AG10803 (cell line): ENCODE results near the gene DNAAF9.

ENCODE experiments used
- DNase-seq: peaks from one replicate; pipeline ENCODE4 v3.0.0; 2010; ENCODE audit warnings: low read depth
- H3K4me3 ChIP-seq: 2 replicates; pipeline ENCODE4 v1.5.1; 2011; ENCODE audit warnings: mild to moderate bottlenecking, low read length, control low read depth
- CTCF ChIP-seq: conservative IDR thresholded peaks from 2 replicates; pipeline ENCODE4 v1.5.1; 2011; ENCODE audit warnings: mild to moderate bottlenecking, low read length, control low read depth, inconsistent platforms

Gene DNAAF9

GRCh38 chr20:3446779-3447178, 39.3 kb upstream of the DNAAF9 start:
- DNase-seq, result no peak
- TF ChIP-seq CTCF, result no peak
- H3K4me3 ChIP-seq, result no peak overlapping the region

- TF ChIP-seq CTCF, result no peak
- DNase-seq, result no peak
- H3K4me3 ChIP-seq, result no peak overlapping the region
Measured at GRCh38 chr20:3436864-3437574, 29.6 kb upstream of the DNAAF9 start.

GRCh38 chr20:3434232-3434631, 26.8 kb upstream of the DNAAF9 start:
- TF ChIP-seq CTCF, result no peak
- H3K4me3 ChIP-seq, result no peak overlapping the region
- DNase-seq, result no peak

GRCh38 chr20:3433744-3434143, 26.3 kb upstream of the DNAAF9 start:
- H3K4me3 ChIP-seq, result no peak overlapping the region
- no peak for TF ChIP-seq CTCF
- no peak for DNase-seq

GRCh38 chr20:3432844-3433243, 25.4 kb upstream of the DNAAF9 start:
- DNase-seq, result no peak
- no peak overlapping the region for H3K4me3 ChIP-seq
- TF ChIP-seq CTCF, result no peak

GRCh38 chr20:3431109-3431508, 23.6 kb upstream of the DNAAF9 start:
- H3K4me3 ChIP-seq, result no peak overlapping the region
- peak; percentile 24 for DNase-seq

More at GRCh38 chr20:3431109-3431508, 23.6 kb upstream of the DNAAF9 start:
- no peak for TF ChIP-seq CTCF
